T-helper 1 cell treated with Interleukin-12 subunit alpha and Interleukin-12 subunit beta and Interleukin-4 antibody, amounts not matched to agents 30 μg/mL and 1 μg/mL, for 36 hours (primary cell): ENCODE data around the gene NAIP.
"Not testable (repeated sequence)": the region's sequence is repeated elsewhere in the genome, so short reads cannot be mapped to it uniquely, and the experiment has no call there.

ENCODE experiments used
- H3K27ac Mint-ChIP-seq: one replicate; pipeline ENCODE4 v1.8.0; 2021; ENCODE audit warnings: mild to moderate bottlenecking, mixed read lengths
- H3K27me3 Mint-ChIP-seq: one replicate; pipeline ENCODE4 v1.8.0; 2021; ENCODE audit warnings: low read depth, mixed read lengths
- H3K36me3 Mint-ChIP-seq: one replicate; pipeline ENCODE4 v1.8.0; 2021; ENCODE audit warnings: low read depth, mixed read lengths
- H3K4me1 Mint-ChIP-seq: one replicate; pipeline ENCODE4 v1.8.0; 2021; ENCODE audit warnings: low read depth, mixed read lengths
- H3K4me3 Mint-ChIP-seq: one replicate; pipeline ENCODE4 v1.8.0; 2021; ENCODE audit warnings: mild to moderate bottlenecking, moderate library complexity, mixed read lengths
- H3K9me3 Mint-ChIP-seq: one replicate; pipeline ENCODE4 v1.8.0; 2021; ENCODE audit warnings: mixed read lengths

Gene NAIP

DNA sequence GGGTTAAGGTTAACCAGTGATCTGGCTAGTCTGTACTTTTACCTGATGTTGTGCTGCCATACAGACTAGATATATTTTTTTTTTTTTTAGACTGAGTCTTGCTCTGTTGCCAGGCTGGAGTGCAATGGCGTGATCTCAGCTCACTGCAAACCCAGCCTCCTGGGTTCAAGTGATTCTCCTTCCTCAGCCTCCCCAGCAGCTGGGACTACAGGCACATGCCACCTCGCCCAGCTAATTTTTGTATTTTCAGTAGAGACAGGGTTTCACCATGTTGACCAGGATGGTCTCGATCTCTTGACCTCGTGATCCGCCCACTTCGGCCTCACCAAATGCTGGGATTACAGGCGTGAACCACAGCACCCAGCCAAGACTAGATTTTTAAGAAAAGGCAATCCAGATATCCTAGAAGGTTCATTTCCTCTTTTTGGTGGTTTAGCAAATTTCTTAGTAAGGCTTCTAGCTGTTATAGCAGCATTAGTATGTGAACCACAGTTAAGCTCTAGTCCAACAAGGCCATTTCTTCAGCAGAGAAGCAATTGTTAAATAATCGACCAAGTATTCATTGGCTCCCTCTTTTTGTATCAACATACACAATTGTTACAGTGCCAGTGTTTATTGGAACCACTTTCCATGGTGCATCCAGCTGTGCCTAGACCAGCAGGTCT is at the start of gene NAIP:
NAIP (minus strand) TSS at position 51 of the 665 bp plus-strand sequence. CDS start 12,424 bp downstream, outside the sequence.
- H3K4me3 Mint-ChIP-seq, H3K36me3 Mint-ChIP-seq, H3K9me3 Mint-ChIP-seq, H3K4me1 Mint-ChIP-seq, H3K27ac Mint-ChIP-seq, H3K27me3 Mint-ChIP-seq: not testable (repeated sequence)

GRCh38 chr5:71067262-71067928 is 42.3 kb upstream of the NAIP start, which contains the start of gene GTF2H2:
Gene GTF2H2 (minus strand): TSS chr5:71067676. CDS start chr5:71062763, 4,913 bp downstream.
- not testable (repeated sequence) for H3K27me3 Mint-ChIP-seq

DNA sequence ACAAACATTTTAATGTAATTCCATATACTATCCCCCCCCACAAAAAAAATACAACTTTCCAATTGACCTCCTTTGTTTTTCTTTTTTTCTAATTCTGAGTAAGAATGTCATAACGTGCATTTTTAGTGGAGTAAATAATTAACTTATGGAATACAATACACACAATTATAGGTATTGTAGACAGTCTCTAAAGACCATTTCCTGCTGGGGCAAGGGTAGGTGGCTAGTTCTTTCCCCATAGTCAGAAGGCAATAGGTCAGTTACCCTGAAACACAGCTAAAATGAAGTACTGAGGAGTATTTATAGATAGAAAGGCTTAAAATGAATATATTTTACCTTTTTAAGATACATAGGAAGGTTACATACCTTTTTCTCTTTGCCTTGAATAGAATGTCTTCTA is 36.2 kb upstream of the NAIP start:
- H3K9me3 Mint-ChIP-seq, H3K27ac Mint-ChIP-seq, H3K4me1 Mint-ChIP-seq, H3K4me3 Mint-ChIP-seq, H3K27me3 Mint-ChIP-seq, H3K36me3 Mint-ChIP-seq: not testable (repeated sequence)

More at GRCh38 chr5:71067262-71067928, 42.3 kb upstream of the NAIP start, which contains the start of gene GTF2H2:
- not testable (repeated sequence) for H3K9me3 Mint-ChIP-seq, H3K4me3 Mint-ChIP-seq, H3K36me3 Mint-ChIP-seq, H3K27ac Mint-ChIP-seq, H3K4me1 Mint-ChIP-seq

DNA sequence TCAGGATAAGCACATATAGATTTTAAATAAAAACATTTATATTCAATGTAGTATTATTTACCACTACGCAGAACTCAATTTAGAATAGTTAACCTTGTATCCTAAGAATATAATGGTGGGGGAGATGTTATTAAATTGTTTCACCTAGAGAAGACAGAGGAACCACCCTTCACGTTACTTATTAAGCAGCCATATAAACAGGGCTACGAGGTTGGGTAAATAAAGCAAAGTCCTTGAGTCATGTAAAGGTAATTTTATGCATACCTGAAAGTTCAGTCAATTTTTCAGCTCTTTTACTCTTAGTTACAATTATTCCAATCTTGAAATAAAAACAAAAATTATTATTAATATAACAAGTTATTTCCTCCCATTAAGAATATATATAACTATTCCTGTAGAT is 34.3 kb upstream of the NAIP start:
- H3K27ac Mint-ChIP-seq, H3K4me1 Mint-ChIP-seq, H3K4me3 Mint-ChIP-seq, H3K27me3 Mint-ChIP-seq, H3K36me3 Mint-ChIP-seq, H3K9me3 Mint-ChIP-seq: not testable (repeated sequence)

- not testable (repeated sequence) for H3K27me3 Mint-ChIP-seq, H3K27ac Mint-ChIP-seq, H3K36me3 Mint-ChIP-seq, H3K4me3 Mint-ChIP-seq, H3K9me3 Mint-ChIP-seq, H3K4me1 Mint-ChIP-seq
Measured at GRCh38 chr5:71044808-71045207, 19.7 kb upstream of the NAIP start.

GRCh38 chr5:71044128-71044527 is 19.0 kb upstream of the NAIP start:
- not testable (repeated sequence) for H3K9me3 Mint-ChIP-seq, H3K4me1 Mint-ChIP-seq

GRCh38 chr5:71031046-71031776 is 6.1 kb upstream of the NAIP start:
- not testable (repeated sequence) for H3K9me3 Mint-ChIP-seq, H3K36me3 Mint-ChIP-seq, H3K4me3 Mint-ChIP-seq, H3K27me3 Mint-ChIP-seq, H3K4me1 Mint-ChIP-seq, H3K27ac Mint-ChIP-seq

More at GRCh38 chr5:71044128-71044527, 19.0 kb upstream of the NAIP start:
- H3K36me3 Mint-ChIP-seq, H3K27me3 Mint-ChIP-seq, H3K4me3 Mint-ChIP-seq, H3K27ac Mint-ChIP-seq: not testable (repeated sequence)

- H3K4me1 Mint-ChIP-seq, H3K27me3 Mint-ChIP-seq, H3K27ac Mint-ChIP-seq, H3K4me3 Mint-ChIP-seq, H3K36me3 Mint-ChIP-seq, H3K9me3 Mint-ChIP-seq: not testable (repeated sequence)
Measured at GRCh38 chr5:71020643-71021042, 4.5 kb downstream of the NAIP start.

DNA sequence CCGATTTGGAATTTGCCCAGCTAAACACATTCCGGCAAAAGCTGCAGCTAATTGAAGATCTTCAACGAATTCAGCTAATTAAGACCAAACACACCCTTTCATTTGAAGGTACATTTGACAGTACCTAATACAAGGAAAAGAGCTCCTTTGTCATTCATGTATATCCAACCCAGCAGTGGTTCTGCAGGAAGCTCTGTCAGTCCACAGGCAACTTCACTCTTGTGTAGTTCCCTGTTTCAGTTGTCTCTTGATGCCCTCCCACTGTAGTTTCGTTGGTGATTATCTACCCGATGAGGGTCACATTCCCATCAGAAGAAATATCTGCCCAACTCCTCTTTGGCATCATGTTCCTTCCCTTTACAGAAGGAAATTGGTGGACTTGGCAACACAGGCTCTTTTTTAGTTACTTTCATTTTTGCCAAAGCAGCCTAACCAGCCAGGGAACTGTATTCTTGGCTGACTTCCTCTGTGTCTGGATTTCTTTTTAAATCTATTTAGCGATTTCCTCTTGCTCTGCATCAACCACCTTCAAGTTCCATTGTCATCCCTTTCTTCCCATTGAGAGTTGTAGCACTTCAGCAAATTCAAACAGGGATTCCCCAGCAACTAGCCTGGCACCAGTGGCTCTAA is 6.6 kb downstream of the NAIP start:
- not testable (repeated sequence) for H3K4me1 Mint-ChIP-seq, H3K27me3 Mint-ChIP-seq, H3K36me3 Mint-ChIP-seq, H3K27ac Mint-ChIP-seq, H3K9me3 Mint-ChIP-seq, H3K4me3 Mint-ChIP-seq

GRCh38 chr5:71014176-71014575 is 11.0 kb downstream of the NAIP start:
- Mint-ChIP-seq H3K27ac (no peak overlapping the region), H3K36me3 (no peaks in the 10 kb centered on the region), H3K4me1 (no peaks in the 10 kb centered on the region), H3K9me3 (no peaks in the 10 kb centered on the region), H3K27me3 (no peaks in the 10 kb centered on the region), H3K4me3 (no peak overlapping the region)

GRCh38 chr5:71013575-71013974 is 11.6 kb downstream of the NAIP start:
- Mint-ChIP-seq H3K4me1 (no peaks in the 10 kb centered on the region), H3K9me3 (no peaks in the 10 kb centered on the region), H3K27me3 (no peaks in the 10 kb centered on the region), H3K4me3 (no peak overlapping the region), H3K27ac (no peak overlapping the region), H3K36me3 (no peaks in the 10 kb centered on the region)

GRCh38 chr5:71011194-71011792 is 13.8 kb downstream of the NAIP start:
- H3K36me3 Mint-ChIP-seq = no peaks in the 10 kb centered on the region
- no peaks in the 10 kb centered on the region for H3K4me1 Mint-ChIP-seq
- no peaks in the 10 kb centered on the region for H3K27me3 Mint-ChIP-seq
- H3K4me3 Mint-ChIP-seq = no peak overlapping the region
- H3K27ac Mint-ChIP-seq = no peak overlapping the region
- no peaks in the 10 kb centered on the region for H3K9me3 Mint-ChIP-seq

DNA sequence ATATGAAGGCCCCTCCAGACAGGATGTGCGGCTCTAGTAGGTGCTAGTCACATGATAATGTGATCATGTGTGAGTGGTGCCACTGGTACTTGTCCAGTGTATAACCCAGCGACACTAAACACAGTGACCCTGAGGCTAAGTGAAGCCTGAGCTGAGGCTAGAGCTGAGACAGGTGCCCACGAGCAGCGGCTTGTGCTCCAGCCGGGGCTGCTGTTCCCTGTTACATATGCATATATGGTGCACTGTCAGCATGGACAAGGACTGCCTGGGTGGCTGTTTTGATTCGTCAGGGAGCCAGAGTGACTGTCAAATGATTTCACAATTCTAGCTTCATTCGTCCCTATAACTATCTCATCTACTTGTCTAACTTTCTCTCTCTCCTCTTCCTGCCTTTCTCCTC is 18.2 kb downstream of the NAIP start:
- not testable (repeated sequence) for H3K27ac Mint-ChIP-seq, H3K27me3 Mint-ChIP-seq, H3K4me1 Mint-ChIP-seq, H3K9me3 Mint-ChIP-seq, H3K36me3 Mint-ChIP-seq, H3K4me3 Mint-ChIP-seq

DNA sequence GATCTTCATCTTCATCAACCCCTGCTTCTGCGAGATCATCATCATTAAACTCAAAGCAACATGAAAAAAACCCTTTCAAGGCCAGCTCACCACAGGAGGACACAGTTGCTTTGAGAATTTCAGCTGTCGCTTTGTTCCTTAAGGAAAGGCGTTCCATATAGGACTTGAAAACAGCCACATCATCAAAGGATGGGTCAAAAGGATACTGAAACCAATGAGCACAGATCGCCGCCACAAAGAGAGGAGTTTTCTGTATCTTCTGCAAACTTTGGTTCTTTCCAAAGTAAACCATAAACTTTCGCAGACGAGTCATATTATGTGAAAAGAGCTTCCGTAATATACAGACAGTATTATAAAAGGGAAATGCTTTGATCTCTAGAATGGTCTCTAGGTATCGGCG is 40.3 kb downstream of the NAIP start:
- H3K36me3 Mint-ChIP-seq, H3K4me1 Mint-ChIP-seq, H3K4me3 Mint-ChIP-seq, H3K9me3 Mint-ChIP-seq, H3K27ac Mint-ChIP-seq, H3K27me3 Mint-ChIP-seq: not testable (repeated sequence)
